NCI-H446 (cell line): ENCODE results near the gene FN1.

Experiments used
- DNase-seq, 2 experiments: peaks; one replicate each; lab custom pipeline; 2025; lab: John Stamatoyannopoulos, UW

The FN1 gene

GRCh38 chr2:215441560-215442400, 5.9 kb upstream of the FN1 start:
- DNase-seq: peak in 1 of 2 experiments; percentile 18

GRCh38 chr2:215439980-215440512, 4.2 kb upstream of the FN1 start:
- no peak for DNase-seq

GRCh38 chr2:215439404-215439803, 3.5 kb upstream of the FN1 start:
- DNase-seq: no peak

GRCh38 chr2:215437614-215438013, 1.7 kb upstream of the FN1 start:
- DNase-seq: no peak

GRCh38 chr2:215436705-215437565, 1.1 kb upstream of the FN1 start:
- DNase-seq: no peak

GRCh38 chr2:215435280-215435869, 493 bp downstream of the FN1 start:
- no peak for DNase-seq

- no peak for DNase-seq
Observed at GRCh38 chr2:215434447-215435279, 1.2 kb downstream of the FN1 start.

- DNase-seq: no peak
Observed at GRCh38 chr2:215432759-215433594, 2.9 kb downstream of the FN1 start.

- no peak for DNase-seq
Observed at GRCh38 chr2:215431778-215432758, 3.8 kb downstream of the FN1 start.

- DNase-seq: no peak
Observed at GRCh38 chr2:215431290-215431689, 4.6 kb downstream of the FN1 start.

- DNase-seq: no peak
Observed at GRCh38 chr2:215430528-215431187, 5.2 kb downstream of the FN1 start.

- no peak for DNase-seq
Observed at GRCh38 chr2:215429424-215429823, 6.4 kb downstream of the FN1 start.

- DNase-seq: no peak
Observed at GRCh38 chr2:215428060-215428910, 7.6 kb downstream of the FN1 start.

- DNase-seq: no peak
Observed at GRCh38 chr2:215427585-215427984, 8.3 kb downstream of the FN1 start.

- DNase-seq: no peak
Observed at GRCh38 chr2:215425021-215425782, 10.7 kb downstream of the FN1 start.

GRCh38 chr2:215423928-215424540, 11.8 kb downstream of the FN1 start:
- no peak for DNase-seq

- no peak for DNase-seq
Observed at GRCh38 chr2:215423234-215423633, 12.6 kb downstream of the FN1 start.
